ENCODE results near the gene TBCD. TPM values are rescaled to one million over a fixed set of nuclear protein-coding genes. Genes with fewer than 3 reads are reported as not detected.

TBCD gene
- total and polyA plus RNA-seq, 2 experiments from 2014 or later = 19.3 to 33.8 TPM

- TF ChIP-seq EZH2 (IDR thresholded peaks at IDR 0.05; ENCODE audit: insufficient read depth, poor library complexity, severe bottlenecking) (no peak), EZH2phosphoT487 (IDR thresholded peaks at IDR 0.05; ENCODE audit: insufficient read depth, low read depth) (no peak)
- Histone ChIP-seq H3K27ac (no peak overlapping the region), H3K36me3 (ENCODE audit: low read depth) (no peaks in the 10 kb centered on the region), H3K4me3 (no peak overlapping the region), H3K27me3 (replicated peaks; ENCODE audit: insufficient read depth) (no peaks in the 10 kb centered on the region), H3K79me2 (ENCODE audit: insufficient read depth) (peaks cover 9% of the 10 kb centered on the region; the same call in 1 of the 2 replicates), H3K9ac (peak overlapping the region; percentile 25; the same call in 1 of the 2 replicates), H3K4me2 (ENCODE audit: unreplicated experiment) (no peak overlapping the region), H3F3A (ENCODE audit: insufficient read depth) (peaks cover 11% of the 10 kb centered on the region), H3K4me1 (ENCODE audit: insufficient read depth) (peaks cover 13% of the 10 kb centered on the region), H2AFZ (no peak overlapping the region), H3K9me3 (ENCODE audit: low read depth) (no peaks in the 10 kb centered on the region), H3K9me2 (ENCODE audit: insufficient read depth) (no peaks in the 10 kb centered on the region), H4K20me1 (ENCODE audit: insufficient read depth) (no peaks in the 10 kb centered on the region)
- in situ Hi-C loops (cut with MboI) = no loop called here
- no peak for DNase-seq
- 84 to 85% methylated on average over 10 of the region's 10 CpGs for WGBS, 2 experiments (ENCODE audit: low coverage in 1 of 2, low lambda C conversion rate in 2 of 2, missing lambda C conversion rate in 2 of 2)
These were observed 34.6 kb downstream of the TBCD start for GRCh38 chr17:82786427-82786826.

- WGBS, 2 experiments (ENCODE audit: low coverage in 1 of 2, low lambda C conversion rate in 2 of 2, missing lambda C conversion rate in 2 of 2) = 18 to 25% methylated on average over 27 of the region's 27 CpGs
- in situ Hi-C loops (cut with MboI) = no loop called here
- no peak overlapping the region for H2AFZ ChIP-seq
- peaks cover 9% of the 10 kb centered on the region; the same call in 1 of the 2 replicates for H3K79me2 ChIP-seq (ENCODE audit: insufficient read depth)
- no peaks in the 10 kb centered on the region for H3K9me2 ChIP-seq (ENCODE audit: insufficient read depth)
- H3K27ac ChIP-seq = peak overlapping the region; percentile 64
- H3K4me3 ChIP-seq = peak overlapping the region; percentile 43; the same call in 1 of the 2 replicates
- peaks cover 11% of the 10 kb centered on the region for H3F3A ChIP-seq (ENCODE audit: insufficient read depth)
- peak overlapping the region; percentile 51 for H3K4me2 ChIP-seq (ENCODE audit: unreplicated experiment)
- DNase-seq = peak; percentile 98
- H3K36me3 ChIP-seq (ENCODE audit: low read depth) = no peaks in the 10 kb centered on the region
- H4K20me1 ChIP-seq (ENCODE audit: insufficient read depth) = no peaks in the 10 kb centered on the region
- H3K27me3 ChIP-seq (replicated peaks; ENCODE audit: insufficient read depth) = no peaks in the 10 kb centered on the region
- peaks cover 17% of the 10 kb centered on the region for H3K4me1 ChIP-seq (ENCODE audit: insufficient read depth)
- H3K9ac ChIP-seq = peak overlapping the region; percentile 54
- TF ChIP-seq EZH2 (IDR thresholded peaks at IDR 0.05; ENCODE audit: insufficient read depth, poor library complexity, severe bottlenecking) (no peak), EZH2phosphoT487 (IDR thresholded peaks at IDR 0.05; ENCODE audit: insufficient read depth, low read depth) (no peak)
- no peaks in the 10 kb centered on the region for H3K9me3 ChIP-seq (ENCODE audit: low read depth)
These were observed 35.4 kb downstream of the TBCD start for GRCh38 chr17:82787081-82787848.

- Histone ChIP-seq H3K9me2 (ENCODE audit: insufficient read depth) (no peaks in the 10 kb centered on the region), H3K4me1 (ENCODE audit: insufficient read depth) (peaks cover 17% of the 10 kb centered on the region), H2AFZ (no peak overlapping the region), H3K36me3 (ENCODE audit: low read depth) (no peaks in the 10 kb centered on the region), H3K9ac (no peak overlapping the region), H3K27me3 (replicated peaks; ENCODE audit: insufficient read depth) (no peaks in the 10 kb centered on the region), H3K4me3 (no peak overlapping the region), H3K9me3 (ENCODE audit: low read depth) (no peaks in the 10 kb centered on the region), H3F3A (ENCODE audit: insufficient read depth) (peaks cover 11% of the 10 kb centered on the region), H4K20me1 (ENCODE audit: insufficient read depth) (no peaks in the 10 kb centered on the region), H3K27ac (no peak overlapping the region), H3K79me2 (ENCODE audit: insufficient read depth) (peaks cover 9% of the 10 kb centered on the region; the same call in 1 of the 2 replicates), H3K4me2 (ENCODE audit: unreplicated experiment) (no peak overlapping the region)
- WGBS, 2 experiments (ENCODE audit: low coverage in 1 of 2, low lambda C conversion rate in 2 of 2, missing lambda C conversion rate in 2 of 2) = 94 to 95% methylated on average over 18 of the region's 18 CpGs
- no peak for TF ChIP-seq EZH2 (IDR thresholded peaks at IDR 0.05; ENCODE audit: insufficient read depth, poor library complexity, severe bottlenecking)
- no peak for TF ChIP-seq EZH2phosphoT487 (IDR thresholded peaks at IDR 0.05; ENCODE audit: insufficient read depth, low read depth)
- DNase-seq = no peak
- in situ Hi-C loops (cut with MboI) = no loop called here
These were observed 36.5 kb downstream of the TBCD start for GRCh38 chr17:82788206-82789001.

- peaks cover 11% of the 10 kb centered on the region for H3F3A ChIP-seq (ENCODE audit: insufficient read depth)
- TF ChIP-seq EZH2phosphoT487 (IDR thresholded peaks at IDR 0.05; ENCODE audit: insufficient read depth, low read depth) = no peak
- no peak for TF ChIP-seq EZH2 (IDR thresholded peaks at IDR 0.05; ENCODE audit: insufficient read depth, poor library complexity, severe bottlenecking)
- no peaks in the 10 kb centered on the region for H3K9me2 ChIP-seq (ENCODE audit: insufficient read depth)
These were observed 37.3 kb downstream of the TBCD start for GRCh38 chr17:82789051-82789592.

More at GRCh38 chr17:82789051-82789592, 37.3 kb downstream of the TBCD start:
- no peaks in the 10 kb centered on the region for H3K36me3 ChIP-seq (ENCODE audit: low read depth)
- H3K9ac ChIP-seq = no peak overlapping the region
- H3K4me2 ChIP-seq (ENCODE audit: unreplicated experiment) = no peak overlapping the region
- peaks cover 22% of the 10 kb centered on the region for H3K4me1 ChIP-seq (ENCODE audit: insufficient read depth)
- in situ Hi-C loops (cut with MboI) = no loop called here
- no peak overlapping the region for H3K4me3 ChIP-seq
- WGBS, 2 experiments (ENCODE audit: low coverage in 1 of 2, low lambda C conversion rate in 2 of 2, missing lambda C conversion rate in 2 of 2) = 96 to 97% methylated on average over 18 to 19 of the region's 19 CpGs
- no peak overlapping the region for H2AFZ ChIP-seq
- peaks cover 9% of the 10 kb centered on the region; the same call in 1 of the 2 replicates for H3K79me2 ChIP-seq (ENCODE audit: insufficient read depth)
- H3K27me3 ChIP-seq (replicated peaks; ENCODE audit: insufficient read depth) = no peaks in the 10 kb centered on the region
- H3K9me3 ChIP-seq (ENCODE audit: low read depth) = no peaks in the 10 kb centered on the region
- no peak overlapping the region for H3K27ac ChIP-seq
- DNase-seq = no peak
- H4K20me1 ChIP-seq (ENCODE audit: insufficient read depth) = no peaks in the 10 kb centered on the region
